ENCODE data around the gene COL6A5.

DNA sequence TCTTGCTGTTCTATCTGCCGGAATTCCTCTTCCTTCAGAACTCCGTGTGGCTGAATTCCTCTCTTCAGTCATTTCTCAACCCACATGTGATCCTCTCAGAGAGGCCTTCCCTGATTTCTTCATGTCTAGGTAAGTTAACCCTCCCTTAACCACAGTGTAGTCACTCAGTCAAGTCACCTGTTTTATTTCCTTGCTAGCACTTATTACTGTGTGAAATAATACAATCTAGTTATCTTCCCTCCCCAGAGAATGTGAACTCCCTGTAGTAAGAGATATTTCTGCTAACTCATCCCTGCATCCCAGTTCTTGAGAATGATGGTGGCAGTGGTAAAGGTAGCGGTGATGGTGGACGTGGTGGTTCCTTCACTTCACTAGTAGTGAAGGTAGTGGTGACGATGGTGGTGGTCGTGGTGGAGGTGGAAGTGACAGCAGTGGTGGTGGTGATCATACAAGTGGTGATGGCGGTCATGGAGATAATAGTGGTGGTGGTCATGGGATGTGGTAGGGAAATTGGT is 33.3 kb downstream of the COL6A5 start:
- TF ChIP-seq EZH2 (IDR thresholded peaks at IDR 0.05; ENCODE audit: low read length, unreplicated experiment) (no peak), EZH2phosphoT487 (IDR thresholded peaks at IDR 0.05; ENCODE audit: borderline replicate concordance, low read length) (no peak)
- TF ChIP-seq, protein P1, sequence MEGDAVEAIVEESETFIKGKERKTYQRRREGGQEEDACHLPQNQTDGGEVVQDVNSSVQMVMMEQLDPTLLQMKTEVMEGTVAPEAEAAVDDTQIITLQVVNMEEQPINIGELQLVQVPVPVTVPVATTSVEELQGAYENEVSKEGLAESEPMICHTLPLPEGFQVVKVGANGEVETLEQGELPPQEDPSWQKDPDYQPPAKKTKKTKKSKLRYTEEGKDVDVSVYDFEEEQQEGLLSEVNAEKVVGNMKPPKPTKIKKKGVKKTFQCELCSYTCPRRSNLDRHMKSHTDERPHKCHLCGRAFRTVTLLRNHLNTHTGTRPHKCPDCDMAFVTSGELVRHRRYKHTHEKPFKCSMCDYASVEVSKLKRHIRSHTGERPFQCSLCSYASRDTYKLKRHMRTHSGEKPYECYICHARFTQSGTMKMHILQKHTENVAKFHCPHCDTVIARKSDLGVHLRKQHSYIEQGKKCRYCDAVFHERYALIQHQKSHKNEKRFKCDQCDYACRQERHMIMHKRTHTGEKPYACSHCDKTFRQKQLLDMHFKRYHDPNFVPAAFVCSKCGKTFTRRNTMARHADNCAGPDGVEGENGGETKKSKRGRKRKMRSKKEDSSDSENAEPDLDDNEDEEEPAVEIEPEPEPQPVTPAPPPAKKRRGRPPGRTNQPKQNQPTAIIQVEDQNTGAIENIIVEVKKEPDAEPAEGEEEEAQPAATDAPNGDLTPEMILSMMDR (conservative IDR thresholded peaks at IDR 0.05; ENCODE audit: low read depth, low read length): no peak

All from PC-3 (cell line).